ENCODE results near the gene C2CD3. TPM values are rescaled to one million over a fixed set of nuclear protein-coding genes. Genes with fewer than 3 reads are reported as not detected.
"Not testable (repeated sequence)": the region's sequence is repeated elsewhere in the genome, so short reads cannot be mapped to it uniquely, and the experiment has no call there.

The C2CD3 gene
- polyA plus RNA-seq, 3 donors: 21.2 to 26.8 (median 25.7) TPM

DNA sequence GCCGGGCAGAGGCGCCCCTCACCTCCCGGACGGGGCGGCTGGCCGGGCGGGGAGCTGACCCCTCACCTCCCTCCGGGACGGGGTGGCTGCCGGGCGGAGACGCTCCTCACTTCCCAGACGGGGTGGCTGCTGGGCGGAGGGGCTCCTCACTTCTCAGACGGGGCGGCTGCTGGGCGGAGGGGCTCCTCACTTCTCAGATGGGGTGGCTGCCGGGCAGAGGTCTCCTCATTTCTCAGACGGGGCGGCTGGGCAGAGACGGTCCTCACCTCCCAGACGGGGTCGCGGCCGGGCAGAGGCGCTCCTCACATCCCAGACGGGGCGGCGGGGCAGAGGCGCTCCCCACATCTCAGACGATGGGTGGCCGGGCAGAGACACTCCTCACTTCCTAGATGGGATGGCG lies 41.7 kb downstream of the C2CD3 start:
- DNase-seq: not testable (repeated sequence)

GRCh38 chr11:74123008-74123448 lies 47.8 kb downstream of the C2CD3 start:
- no peak for DNase-seq

- DNase-seq: no peak
Measured at GRCh38 chr11:74121804-74122203, 49.0 kb downstream of the C2CD3 start.

- DNase-seq: not testable (repeated sequence)
Measured at GRCh38 chr11:74120260-74121035, 50.4 kb downstream of the C2CD3 start.

DNA sequence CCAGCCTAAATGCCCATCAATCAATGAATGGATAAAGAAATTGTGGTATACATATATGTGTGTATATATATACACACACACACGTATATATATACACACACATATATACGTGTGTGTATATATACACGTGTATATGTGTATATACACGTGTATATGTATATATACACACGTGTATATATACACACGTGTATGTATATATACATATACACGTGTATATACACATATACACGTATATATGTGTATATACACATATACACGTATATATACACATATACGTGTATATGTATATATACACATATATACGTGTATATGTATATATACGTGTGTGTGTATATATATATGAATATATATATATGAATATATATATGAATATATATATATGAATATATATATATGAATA lies 54.1 kb downstream of the C2CD3 start:
- DNase-seq: no peak

- DNase-seq: no peak
Measured at GRCh38 chr11:74112877-74113276, 57.9 kb downstream of the C2CD3 start.

- DNase-seq: no peak
Measured at GRCh38 chr11:74106124-74106523, 64.7 kb downstream of the C2CD3 start.

DNA sequence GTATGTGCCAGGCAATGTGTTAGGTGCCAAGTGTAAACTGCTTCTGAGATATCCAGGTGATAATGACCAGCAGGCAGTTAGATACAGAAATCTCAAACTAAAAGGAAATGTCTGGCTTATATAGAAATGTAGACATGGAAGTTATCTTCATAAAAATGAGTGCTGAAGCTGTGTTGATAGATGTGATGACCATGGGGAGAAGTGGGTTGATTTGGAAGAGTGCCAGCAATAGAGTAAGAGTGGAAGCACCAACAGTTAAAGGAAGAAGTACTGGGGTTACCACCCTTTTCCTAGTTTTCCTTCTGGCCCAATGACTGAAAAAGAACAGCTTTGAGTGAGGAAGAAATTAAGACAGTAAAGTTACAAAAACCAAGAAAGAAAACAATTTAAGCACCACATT lies 68.5 kb downstream of the C2CD3 start:
- no peak for DNase-seq

DNA sequence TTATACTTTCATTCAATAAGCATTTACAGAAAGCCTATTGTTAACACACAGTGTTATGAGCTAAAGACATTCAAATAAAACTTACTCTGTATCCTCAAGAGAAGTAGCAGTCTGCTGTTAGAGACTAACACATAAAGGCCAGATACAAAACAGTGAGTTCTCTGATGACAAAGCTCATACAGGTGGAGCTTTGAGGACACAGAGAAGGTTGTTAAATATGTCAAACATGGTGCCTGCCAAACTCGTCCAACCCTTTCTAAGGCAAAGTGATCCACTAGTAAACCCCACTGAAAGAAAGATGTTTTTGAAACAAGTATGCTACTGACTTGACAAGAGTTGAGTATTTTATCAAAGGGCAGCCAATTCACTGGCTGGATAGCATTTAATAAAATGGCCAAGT lies 70.1 kb downstream of the C2CD3 start:
- DNase-seq: no peak

DNA sequence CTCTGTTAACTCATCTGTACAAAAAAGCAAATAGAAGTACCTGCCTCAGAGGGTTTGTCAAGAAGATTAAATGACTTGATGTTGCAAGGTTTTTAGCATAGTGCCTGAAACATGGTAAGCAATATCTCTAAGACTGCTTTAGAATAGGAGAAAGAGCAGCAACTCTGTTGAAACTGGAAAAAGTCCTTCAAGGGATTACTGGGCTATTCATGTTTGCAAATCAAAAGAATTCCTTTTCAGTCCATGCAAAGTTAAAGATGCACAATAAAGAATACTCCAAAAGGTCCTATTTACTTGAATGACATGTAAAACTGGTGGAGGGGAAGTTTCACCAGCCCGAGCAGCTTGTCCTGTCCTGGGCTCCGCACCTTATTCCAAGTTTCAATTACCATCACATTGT lies 70.6 kb downstream of the C2CD3 start:
- no peak for DNase-seq

DNA sequence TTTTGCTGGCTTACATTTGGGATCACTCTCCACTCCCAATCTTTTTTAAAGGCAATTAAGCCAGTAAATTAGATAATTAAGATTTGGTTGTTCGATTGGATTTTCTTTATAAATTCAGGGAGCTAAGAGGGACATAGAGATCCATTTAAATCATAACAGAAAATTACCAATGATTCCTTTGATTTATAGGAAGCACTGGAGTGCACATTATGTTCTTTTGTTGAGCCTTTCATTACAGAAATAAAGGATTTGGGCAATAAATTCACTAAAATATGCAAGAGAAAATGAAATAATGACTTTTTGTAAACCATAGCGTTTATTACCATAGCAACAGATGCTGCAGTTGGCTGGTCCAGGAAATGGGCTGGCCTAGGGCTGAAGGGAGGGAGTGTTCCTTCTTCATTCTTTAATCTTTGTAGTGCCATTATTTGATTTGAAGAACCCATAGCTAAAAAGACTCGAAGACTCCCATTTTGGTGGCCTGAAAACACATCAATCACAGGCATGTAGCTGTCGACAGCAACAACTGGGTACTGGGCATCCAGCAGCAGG lies 73.0 kb downstream of the C2CD3 start:
- DNase-seq: no peak

- DNase-seq: no peak
Measured at GRCh38 chr11:74094393-74094792, 76.4 kb downstream of the C2CD3 start.

DNA sequence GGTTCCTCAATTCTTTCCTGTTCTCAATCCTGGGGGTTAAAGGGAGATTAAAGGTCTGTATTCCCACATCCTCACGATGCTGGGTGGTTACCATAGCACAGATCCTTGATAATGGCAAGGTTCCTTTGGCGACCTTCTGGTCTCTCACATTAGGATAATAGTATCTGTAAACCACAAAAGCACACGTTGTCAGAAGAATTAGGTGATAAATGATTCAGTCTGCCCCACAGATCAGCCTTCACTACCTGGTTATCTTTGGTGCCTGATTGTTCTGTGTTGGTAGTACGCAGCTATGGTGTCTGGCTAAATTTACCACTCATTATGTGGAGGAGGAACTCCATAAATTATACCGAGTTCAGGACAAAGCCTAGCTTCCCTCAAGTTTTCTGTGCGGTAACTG lies 78.4 kb downstream of the C2CD3 start:
- DNase-seq: no peak

DNA sequence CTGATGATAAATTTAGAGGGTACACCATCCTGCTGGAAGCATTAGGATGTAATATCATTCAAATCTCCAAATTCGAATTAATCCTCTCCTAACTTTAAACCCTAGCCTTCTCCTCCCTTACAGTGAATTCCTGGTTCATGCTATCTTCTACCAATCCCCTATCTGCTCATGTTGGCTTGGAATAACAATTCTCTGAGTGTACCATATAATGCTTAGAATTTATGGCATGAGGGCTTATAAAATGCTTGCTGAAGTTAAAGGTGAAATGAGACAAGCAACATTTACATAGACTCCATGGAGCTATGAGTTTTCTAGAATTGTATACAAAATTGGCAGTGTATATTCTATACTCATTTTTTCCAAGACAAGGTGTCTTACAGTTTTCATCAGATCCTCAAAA lies 79.3 kb downstream of the C2CD3 start:
- DNase-seq: no peak

DNA sequence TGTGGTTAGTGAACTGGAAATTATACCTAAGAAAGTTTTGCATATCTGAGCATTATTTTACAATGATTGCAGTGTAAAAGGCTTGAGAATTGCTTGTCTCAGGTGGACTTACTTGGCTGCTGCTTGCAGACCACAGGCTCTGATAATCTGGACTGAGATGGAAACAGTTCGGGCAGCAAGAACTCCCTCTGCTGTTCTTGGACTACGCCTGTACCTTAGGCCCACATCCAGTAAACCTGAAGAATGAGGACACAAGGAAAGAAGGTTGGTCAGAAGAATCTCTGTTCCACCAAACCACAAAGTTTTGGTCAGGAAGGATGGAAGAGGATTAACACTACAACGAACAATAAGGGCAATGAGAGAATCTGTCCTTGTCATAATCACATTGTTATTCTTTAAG lies 80.1 kb downstream of the C2CD3 start:
- DNase-seq: no peak

GRCh38 chr11:74086242-74086884 lies 84.4 kb downstream of the C2CD3 start:
- DNase-seq: no peak

- DNase-seq: no peak
Measured at GRCh38 chr11:74085542-74085892, 85.3 kb downstream of the C2CD3 start.

GRCh38 chr11:74084796-74085541 lies 85.8 kb downstream of the C2CD3 start:
- DNase-seq: no peak

DNA sequence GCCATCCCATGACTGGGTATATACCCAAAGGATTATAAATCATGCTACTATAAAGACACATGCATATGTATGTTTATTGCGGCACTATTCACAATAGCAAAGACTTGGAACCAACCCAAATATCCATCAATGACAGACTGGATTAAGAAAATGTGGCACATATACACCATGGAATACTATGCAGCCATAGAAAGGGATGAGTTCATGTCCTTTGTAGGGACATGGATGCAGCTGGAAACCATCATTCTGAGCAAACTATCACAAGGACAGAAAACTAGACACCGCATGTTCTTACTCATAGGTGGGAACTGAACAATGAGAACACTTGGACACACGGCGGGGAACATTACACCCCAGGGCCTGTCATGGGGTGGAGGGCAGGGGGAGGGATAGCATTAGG lies 86.9 kb downstream of the C2CD3 start:
- not testable (repeated sequence) for DNase-seq

DNA sequence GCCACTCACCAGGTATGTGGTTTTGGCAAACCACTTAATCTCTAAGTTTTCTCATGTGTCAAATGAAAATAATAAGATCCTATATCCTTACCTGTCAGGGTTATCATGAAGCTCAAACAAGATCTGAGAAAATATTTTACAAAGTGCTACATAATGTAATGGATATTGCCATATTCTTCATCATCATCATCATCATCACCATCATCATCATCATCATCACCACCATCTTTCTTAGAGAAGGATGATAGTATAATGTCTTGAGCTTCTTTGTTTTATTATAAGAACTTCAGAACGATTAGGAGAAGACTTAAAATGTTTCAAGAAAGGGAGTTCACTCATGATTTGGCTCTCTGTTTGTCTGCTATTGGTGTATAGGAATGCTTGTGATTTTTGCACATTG lies 89.4 kb downstream of the C2CD3 start:
- DNase-seq: no peak

GRCh38 chr11:74077193-74077592 lies 93.6 kb downstream of the C2CD3 start:
- no peak for DNase-seq

DNA sequence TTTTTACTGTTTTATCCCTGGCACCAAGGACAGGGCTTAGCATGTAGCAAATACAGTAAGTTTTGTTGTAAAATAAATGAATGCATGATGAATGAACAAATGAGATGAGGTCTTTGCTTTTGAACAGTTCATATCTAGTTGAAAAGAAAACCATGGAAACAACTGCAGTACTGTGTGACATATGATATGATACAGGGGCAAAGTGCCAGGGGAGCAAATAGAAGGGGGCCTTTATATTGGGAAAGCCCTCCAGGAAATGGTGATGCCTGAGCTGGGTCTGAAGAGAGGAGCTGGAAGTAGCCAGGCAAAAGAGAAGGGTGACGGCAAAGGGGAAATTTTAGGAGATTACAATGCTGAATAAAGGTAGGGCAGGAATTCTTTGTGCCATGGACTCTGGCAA lies 98.1 kb downstream of the C2CD3 start:
- no peak for DNase-seq

- DNase-seq: no peak
Measured at GRCh38 chr11:74072286-74072685, 98.5 kb downstream of the C2CD3 start.

Measured in renal pelvis (tissue), 4 donors.